ENCODE data around the gene BPIFB2. TPM values are rescaled to one million over a fixed set of nuclear protein-coding genes. Genes with fewer than 3 reads are reported as not detected.

Gene BPIFB2
- total RNA-seq, 1 experiment from 2014 or later, result 0.15 TPM

- no peaks in the 10 kb centered on the region for H3K4me1 ChIP-seq (ENCODE audit: control insufficient read depth in 1 of 2, insufficient read depth in 2 of 2, low read length in 2 of 2)
- CTCF ChIA-PET, result no interaction called here
Measured at GRCh38 chr20:33010674-33011449, 3.4 kb downstream of the BPIFB2 start.

More at GRCh38 chr20:33010674-33011449, 3.4 kb downstream of the BPIFB2 start:
- Histone ChIP-seq H4K20me1 (ENCODE audit: insufficient read depth) (no peaks in the 10 kb centered on the region), H3K9ac (ENCODE audit: low read length) (no peak overlapping the region), H3K4me3 (replicated peaks in 1 of 2; ENCODE audit: low read depth in 1 of 2, low read length in 2 of 2) (no peak overlapping the region), H3K27me3 (ENCODE audit: insufficient read depth, low read length) (peaks cover 13% of the 10 kb centered on the region; the same call in 1 of the 2 replicates), H3K27ac (ENCODE audit: low read depth, low read length) (no peak overlapping the region), H3K79me2 (ENCODE audit: insufficient read depth, low read length) (no peaks in the 10 kb centered on the region), H3K9me2 (ENCODE audit: insufficient read depth) (no peaks in the 10 kb centered on the region), H3K4me2 (ENCODE audit: low read length) (no peak overlapping the region), H3K36me3 (ENCODE audit: control insufficient read depth in 1 of 2, insufficient read depth in 2 of 2, low read length in 2 of 2) (no peaks in the 10 kb centered on the region), H3K9me3 (ENCODE audit: control insufficient read depth in 1 of 2, insufficient read depth in 1 of 2, low read depth in 1 of 2, low read length in 2 of 2) (no peaks in the 10 kb centered on the region), H2AFZ (ENCODE audit: low read depth, low read length, poor library complexity, severe bottlenecking) (no peak overlapping the region)
- no TSS peak for BruUV-seq (replicated peaks)
- DNase-seq (ENCODE audit: low read depth, low spot score) (no peak), ATAC-seq (no peak)
- POLR2A ChIA-PET, result no interaction called here
- RAD21 ChIA-PET (ENCODE audit: low non-redundant PET in 1 of 2, low total read pairs in 2 of 2, uncharacterized antibody in 2 of 2, unreplicated experiment in 2 of 2), result no interaction called here
- TF ChIP-seq ZBTB33 (IDR thresholded peaks at IDR 0.05; ENCODE audit: extremely low read depth, insufficient replicate concordance, low read length), result no peak
- no peak for TF ChIP-seq EZH2 (IDR thresholded peaks at IDR 0.05)
- TF ChIP-seq ZNF274 (IDR thresholded peaks at IDR 0.05; ENCODE audit: low read depth, low read length), result no peak
- TF ChIP-seq JUND (IDR thresholded peaks at IDR 0.05), result no peak
- TF ChIP-seq ELF1 (IDR thresholded peaks at IDR 0.05; ENCODE audit: borderline replicate concordance, low read depth), result no peak
- no peak for TF ChIP-seq EGR1 (IDR thresholded peaks at IDR 0.05; ENCODE audit: low read depth)
- TF ChIP-seq RAD21 (IDR thresholded peaks at IDR 0.05; ENCODE audit: low read depth), result no peak
- TF ChIP-seq FOSL1 (IDR thresholded peaks at IDR 0.05; ENCODE audit: low read depth), result no peak
- TF ChIP-seq ZFX (IDR thresholded peaks at IDR 0.05), result no peak
- no peak for TF ChIP-seq SRF (IDR thresholded peaks at IDR 0.05; ENCODE audit: low read depth)
- TF ChIP-seq POLR2AphosphoS5 (IDR thresholded peaks at IDR 0.05; ENCODE audit: low read depth, low read length), result no peak
- no peak for TF ChIP-seq CTCF (IDR thresholded peaks at IDR 0.05 in 2 of 3, conservative IDR thresholded peaks at IDR 0.05 in 1 of 3; ENCODE audit: borderline replicate concordance in 1 of 3, insufficient read depth in 1 of 3, low read depth in 2 of 3, low read length in 2 of 3)
- no peak for TF ChIP-seq CBX3 (IDR thresholded peaks at IDR 0.05; ENCODE audit: low read depth)
- no peak for TF ChIP-seq SP1 (IDR thresholded peaks at IDR 0.05; ENCODE audit: low read depth)
- no peak for TF ChIP-seq EZH2phosphoT487 (IDR thresholded peaks at IDR 0.05; ENCODE audit: borderline replicate concordance)
- TF ChIP-seq CEBPB (IDR thresholded peaks at IDR 0.05; ENCODE audit: low read depth), result no peak
- no peak for TF ChIP-seq TCF7L2 (IDR thresholded peaks at IDR 0.05; ENCODE audit: borderline replicate concordance, extremely low read depth, insufficient read depth, insufficient read length)
- TF ChIP-seq SIN3A (IDR thresholded peaks at IDR 0.05; ENCODE audit: low read depth), result no peak
- intact Hi-C loops (cut with micrococcal nuclease), result no loop called here

Measured in HCT116 (cell line).